ENCODE measurements around the gene TMEM150C. TPM values are rescaled to one million over a fixed set of nuclear protein-coding genes. Genes with fewer than 3 reads are reported as not detected.
"Not testable (repeated sequence)": the region's sequence is repeated elsewhere in the genome, so short reads cannot be mapped to it uniquely, and the experiment has no call there.

TMEM150C gene
- polyA plus RNA-seq, 1 donor from 2014 or later, result 4.9 TPM

DNA sequence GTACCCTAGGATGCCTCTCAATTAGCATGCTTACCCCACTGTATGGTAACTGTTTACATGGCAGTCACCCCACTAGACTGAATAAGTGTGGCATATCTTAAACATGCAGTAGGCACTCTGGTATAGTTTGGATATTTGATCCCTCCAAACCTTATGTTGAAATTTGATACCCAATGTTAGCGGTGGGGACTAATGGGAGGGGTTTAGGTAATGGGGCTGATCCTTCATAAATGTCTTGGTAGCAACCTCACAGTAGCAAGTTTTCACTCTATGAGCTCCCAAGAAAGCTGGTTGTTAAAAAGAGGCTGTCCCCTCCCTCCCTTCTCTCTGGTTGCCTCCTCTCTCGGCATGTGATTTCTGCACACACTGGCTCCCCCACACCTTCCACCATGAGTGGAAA is 10.1 kb downstream of the TMEM150C start:
- H3F3A ChIP-seq (ENCODE audit: insufficient read depth, low read length, poor library complexity, severe bottlenecking), result no peaks in the 10 kb centered on the region
- H3K9me3 ChIP-seq (ENCODE audit: low read length), result no peaks in the 10 kb centered on the region
- H3K79me2 ChIP-seq (replicated peaks; ENCODE audit: insufficient read depth, low read length), result no peaks in the 10 kb centered on the region
- no peak overlapping the region for H2AFZ ChIP-seq (ENCODE audit: low read depth, low read length)
- no peaks in the 10 kb centered on the region for H3K36me3 ChIP-seq (ENCODE audit: insufficient read depth, low read length)
- no peaks in the 10 kb centered on the region for H3K27me3 ChIP-seq (ENCODE audit: insufficient read depth, low read depth, low read length)
- H3K4me2 ChIP-seq (ENCODE audit: low read length), result no peak overlapping the region
- H3K9me2 ChIP-seq (ENCODE audit: insufficient read depth, low read length), result no peaks in the 10 kb centered on the region
- H3K9ac ChIP-seq (ENCODE audit: low read length), result no peak overlapping the region
- no peak overlapping the region for H3K27ac ChIP-seq (ENCODE audit: low read length)
- TF ChIP-seq EP300 (conservative IDR thresholded peaks at IDR 0.05; ENCODE audit: poor library complexity, severe bottlenecking), result no peak
- no peak overlapping the region for H3K4me3 ChIP-seq (ENCODE audit: low read length)
- no peaks in the 10 kb centered on the region for H4K20me1 ChIP-seq (ENCODE audit: insufficient read depth)

DNA sequence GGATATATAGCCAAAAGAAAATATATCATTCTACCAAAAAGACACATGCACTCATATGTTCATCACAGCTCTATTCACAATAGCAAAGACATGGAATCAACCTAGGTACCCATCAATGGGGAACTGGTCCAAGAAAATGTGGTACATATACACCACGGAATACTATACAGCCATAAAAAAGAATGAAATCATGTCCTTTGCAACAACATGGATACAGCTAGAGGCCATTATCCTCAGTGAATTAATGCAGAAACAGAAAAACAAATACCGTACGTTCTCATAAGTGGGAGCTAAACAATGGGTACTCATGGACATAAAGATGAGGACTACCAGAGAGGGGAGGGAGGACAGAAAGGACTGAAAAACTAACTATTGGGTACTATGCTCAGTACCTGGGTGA is 13.9 kb downstream of the TMEM150C start:
- not testable (repeated sequence) for H3K9ac ChIP-seq (ENCODE audit: low read length); H3K27ac ChIP-seq (ENCODE audit: low read length); H3K9me3 ChIP-seq (ENCODE audit: low read length); H3K4me3 ChIP-seq (ENCODE audit: low read length); H4K20me1 ChIP-seq (ENCODE audit: insufficient read depth); H3K79me2 ChIP-seq (replicated peaks; ENCODE audit: insufficient read depth, low read length); H3K36me3 ChIP-seq (ENCODE audit: insufficient read depth, low read length); H3F3A ChIP-seq (ENCODE audit: insufficient read depth, low read length, poor library complexity, severe bottlenecking); H3K9me2 ChIP-seq (ENCODE audit: insufficient read depth, low read length); H2AFZ ChIP-seq (ENCODE audit: low read depth, low read length); H3K27me3 ChIP-seq (ENCODE audit: insufficient read depth, low read depth, low read length); H3K4me2 ChIP-seq (ENCODE audit: low read length)

DNA sequence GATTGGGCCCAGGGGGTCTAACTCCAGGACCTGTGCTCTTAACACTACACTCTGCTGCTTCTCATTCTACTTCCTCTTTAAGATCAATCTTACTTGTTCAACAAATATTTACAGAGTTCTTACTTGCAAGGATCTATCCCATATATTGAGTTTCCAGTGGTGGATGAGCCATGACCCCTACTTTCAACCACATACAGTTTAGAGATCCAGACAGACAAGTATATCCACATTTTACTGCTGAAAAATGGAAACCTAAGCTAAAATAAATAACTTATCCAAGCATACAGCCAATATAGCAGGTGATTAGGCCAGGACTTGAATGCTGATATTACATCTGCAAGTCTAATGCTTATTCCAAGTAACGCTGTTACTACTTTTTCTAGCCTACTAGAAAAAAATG is 18.7 kb downstream of the TMEM150C start:
- no peak overlapping the region for H3K9ac ChIP-seq (ENCODE audit: low read length)
- H2AFZ ChIP-seq (ENCODE audit: low read depth, low read length), result no peak overlapping the region
- no peak overlapping the region for H3K27ac ChIP-seq (ENCODE audit: low read length)
- H4K20me1 ChIP-seq (ENCODE audit: insufficient read depth), result no peaks in the 10 kb centered on the region
- TF ChIP-seq POLR2AphosphoS5 (IDR thresholded peaks at IDR 0.05), result no peak
- TF ChIP-seq SMC3 (conservative IDR thresholded peaks at IDR 0.05; ENCODE audit: poor library complexity), result no peak
- TF ChIP-seq, protein P1, sequence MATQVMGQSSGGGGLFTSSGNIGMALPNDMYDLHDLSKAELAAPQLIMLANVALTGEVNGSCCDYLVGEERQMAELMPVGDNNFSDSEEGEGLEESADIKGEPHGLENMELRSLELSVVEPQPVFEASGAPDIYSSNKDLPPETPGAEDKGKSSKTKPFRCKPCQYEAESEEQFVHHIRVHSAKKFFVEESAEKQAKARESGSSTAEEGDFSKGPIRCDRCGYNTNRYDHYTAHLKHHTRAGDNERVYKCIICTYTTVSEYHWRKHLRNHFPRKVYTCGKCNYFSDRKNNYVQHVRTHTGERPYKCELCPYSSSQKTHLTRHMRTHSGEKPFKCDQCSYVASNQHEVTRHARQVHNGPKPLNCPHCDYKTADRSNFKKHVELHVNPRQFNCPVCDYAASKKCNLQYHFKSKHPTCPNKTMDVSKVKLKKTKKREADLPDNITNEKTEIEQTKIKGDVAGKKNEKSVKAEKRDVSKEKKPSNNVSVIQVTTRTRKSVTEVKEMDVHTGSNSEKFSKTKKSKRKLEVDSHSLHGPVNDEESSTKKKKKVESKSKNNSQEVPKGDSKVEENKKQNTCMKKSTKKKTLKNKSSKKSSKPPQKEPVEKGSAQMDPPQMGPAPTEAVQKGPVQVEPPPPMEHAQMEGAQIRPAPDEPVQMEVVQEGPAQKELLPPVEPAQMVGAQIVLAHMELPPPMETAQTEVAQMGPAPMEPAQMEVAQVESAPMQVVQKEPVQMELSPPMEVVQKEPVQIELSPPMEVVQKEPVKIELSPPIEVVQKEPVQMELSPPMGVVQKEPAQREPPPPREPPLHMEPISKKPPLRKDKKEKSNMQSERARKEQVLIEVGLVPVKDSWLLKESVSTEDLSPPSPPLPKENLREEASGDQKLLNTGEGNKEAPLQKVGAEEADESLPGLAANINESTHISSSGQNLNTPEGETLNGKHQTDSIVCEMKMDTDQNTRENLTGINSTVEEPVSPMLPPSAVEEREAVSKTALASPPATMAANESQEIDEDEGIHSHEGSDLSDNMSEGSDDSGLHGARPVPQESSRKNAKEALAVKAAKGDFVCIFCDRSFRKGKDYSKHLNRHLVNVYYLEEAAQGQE (IDR thresholded peaks at IDR 0.05; ENCODE audit: borderline replicate concordance), result no peak
- TF ChIP-seq, protein P2, sequence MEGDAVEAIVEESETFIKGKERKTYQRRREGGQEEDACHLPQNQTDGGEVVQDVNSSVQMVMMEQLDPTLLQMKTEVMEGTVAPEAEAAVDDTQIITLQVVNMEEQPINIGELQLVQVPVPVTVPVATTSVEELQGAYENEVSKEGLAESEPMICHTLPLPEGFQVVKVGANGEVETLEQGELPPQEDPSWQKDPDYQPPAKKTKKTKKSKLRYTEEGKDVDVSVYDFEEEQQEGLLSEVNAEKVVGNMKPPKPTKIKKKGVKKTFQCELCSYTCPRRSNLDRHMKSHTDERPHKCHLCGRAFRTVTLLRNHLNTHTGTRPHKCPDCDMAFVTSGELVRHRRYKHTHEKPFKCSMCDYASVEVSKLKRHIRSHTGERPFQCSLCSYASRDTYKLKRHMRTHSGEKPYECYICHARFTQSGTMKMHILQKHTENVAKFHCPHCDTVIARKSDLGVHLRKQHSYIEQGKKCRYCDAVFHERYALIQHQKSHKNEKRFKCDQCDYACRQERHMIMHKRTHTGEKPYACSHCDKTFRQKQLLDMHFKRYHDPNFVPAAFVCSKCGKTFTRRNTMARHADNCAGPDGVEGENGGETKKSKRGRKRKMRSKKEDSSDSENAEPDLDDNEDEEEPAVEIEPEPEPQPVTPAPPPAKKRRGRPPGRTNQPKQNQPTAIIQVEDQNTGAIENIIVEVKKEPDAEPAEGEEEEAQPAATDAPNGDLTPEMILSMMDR (IDR thresholded peaks at IDR 0.05; ENCODE audit: poor library complexity, severe bottlenecking), result no peak
- no peak for TF ChIP-seq EZH2 (IDR thresholded peaks at IDR 0.05; ENCODE audit: borderline replicate concordance, insufficient read depth, low read length, poor library complexity, severe bottlenecking)
- no peak for TF ChIP-seq TAF1 (IDR thresholded peaks at IDR 0.05; ENCODE audit: low read depth)
- no peak for TF ChIP-seq RAD21 (conservative IDR thresholded peaks at IDR 0.05)
- no peak for TF ChIP-seq EP300 (conservative IDR thresholded peaks at IDR 0.05; ENCODE audit: poor library complexity, severe bottlenecking)
- no peak for TF ChIP-seq MXI1 (conservative IDR thresholded peaks at IDR 0.05; ENCODE audit: poor library complexity, severe bottlenecking)
- H3K9me2 ChIP-seq (ENCODE audit: insufficient read depth, low read length), result no peaks in the 10 kb centered on the region
- no peaks in the 10 kb centered on the region for H3K36me3 ChIP-seq (ENCODE audit: insufficient read depth, low read length)
- no peaks in the 10 kb centered on the region for H3F3A ChIP-seq (ENCODE audit: insufficient read depth, low read length, poor library complexity, severe bottlenecking)
- H3K79me2 ChIP-seq (replicated peaks; ENCODE audit: insufficient read depth, low read length), result no peaks in the 10 kb centered on the region
- no peaks in the 10 kb centered on the region for H3K9me3 ChIP-seq (ENCODE audit: low read length)
- H3K4me2 ChIP-seq (ENCODE audit: low read length), result no peak overlapping the region
- H3K27me3 ChIP-seq (ENCODE audit: insufficient read depth, low read depth, low read length), result no peaks in the 10 kb centered on the region
- no peak overlapping the region for H3K4me3 ChIP-seq (ENCODE audit: low read length)

Data from neural cell (in vitro differentiated cells).